Right forelimb (tissue), 1 donor: ENCODE data around the gene NCKAP1.
"Not testable (repeated sequence)": the region's sequence is repeated elsewhere in the genome, so short reads cannot be mapped to it uniquely, and the experiment has no call there.

Source experiments
- DNase-seq: peaks from one replicate; pipeline ENCODE4 v3.0.0-alpha.2; 2018

The NCKAP1 gene

DNA sequence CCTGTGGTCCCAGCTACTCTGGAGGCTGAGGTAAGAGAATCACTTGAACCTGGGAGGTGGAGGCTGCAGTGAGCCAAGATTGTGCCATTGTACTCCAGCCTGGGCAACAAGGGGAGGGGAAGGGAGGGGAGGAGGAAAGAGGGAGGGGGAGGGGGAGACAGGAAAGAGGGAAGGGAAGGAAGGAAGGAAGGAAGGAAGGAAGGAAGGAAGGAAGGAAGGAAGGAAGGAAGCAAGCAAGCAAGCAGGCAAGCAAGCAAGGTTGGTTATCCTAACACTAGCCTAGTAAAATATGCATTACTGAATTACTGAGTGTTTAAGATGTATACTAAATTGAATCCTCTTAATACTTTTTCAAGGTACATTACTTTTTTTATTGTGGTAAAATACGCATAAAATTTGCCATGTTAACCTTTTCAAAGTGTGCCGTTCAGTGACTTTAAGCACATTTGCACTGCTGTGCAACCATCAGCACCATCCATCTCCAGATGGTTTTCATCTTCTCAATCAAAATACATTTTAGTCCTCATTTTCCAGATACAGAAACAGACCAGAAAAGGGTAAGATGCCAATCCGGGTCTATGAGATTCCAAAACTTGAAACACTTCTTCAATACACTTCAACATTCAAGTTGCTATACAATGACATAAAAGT lies 28.9 kb downstream of the NCKAP1 start:
- no peak for DNase-seq

GRCh38 chr2:183001948-183002347 lies 36.3 kb downstream of the NCKAP1 start:
- DNase-seq = no peak

DNA sequence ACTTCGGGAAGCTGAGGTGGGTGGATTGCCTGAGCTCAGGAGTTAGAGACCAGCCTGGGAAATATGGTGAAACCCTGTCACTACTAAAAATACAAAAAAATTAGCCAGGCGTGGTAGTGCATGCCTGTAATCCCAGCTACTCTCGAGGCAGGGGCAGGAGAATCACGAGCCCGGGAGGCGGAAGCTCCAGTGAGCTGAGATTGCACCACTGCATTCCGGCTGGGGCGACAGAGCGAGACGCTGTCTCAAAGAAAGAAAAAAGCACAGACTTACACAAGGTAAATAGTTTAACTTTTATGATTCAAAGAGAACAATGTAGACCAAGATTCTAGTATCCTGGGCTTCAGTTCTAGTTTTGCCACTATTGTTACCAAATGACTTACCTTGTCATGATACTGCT lies 37.4 kb downstream of the NCKAP1 start:
- DNase-seq = no peak

DNA sequence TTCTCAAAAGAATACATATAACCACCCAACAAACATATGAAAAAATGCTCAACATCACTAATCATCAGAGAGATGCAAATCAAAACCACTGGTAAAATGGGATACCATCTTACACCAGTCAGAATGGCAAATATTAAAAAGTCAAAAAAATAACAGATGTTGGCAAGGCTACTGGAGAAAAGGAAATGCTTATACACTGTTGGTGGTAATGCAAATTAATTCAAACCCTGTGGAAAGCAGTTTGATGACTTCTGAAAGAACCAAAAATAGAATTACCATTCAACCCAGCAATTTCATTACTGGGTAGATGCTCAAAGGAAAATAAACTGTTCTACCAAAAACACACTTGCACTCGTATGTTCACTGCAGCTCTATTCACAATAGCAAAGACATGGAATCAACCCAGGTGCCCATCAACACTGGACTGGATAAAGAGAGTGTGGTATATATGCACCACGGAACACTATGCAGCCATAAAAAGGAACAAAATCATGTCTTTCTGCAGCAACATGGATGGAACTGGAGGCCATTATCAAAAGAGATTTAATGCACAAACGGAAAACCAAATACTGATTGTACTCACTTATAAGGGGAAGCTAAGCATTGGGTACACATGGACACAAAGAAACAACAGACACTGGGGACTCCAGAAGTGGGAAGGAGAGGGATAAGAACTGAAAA lies 38.8 kb downstream of the NCKAP1 start:
- no peak for DNase-seq

GRCh38 chr2:182994228-182994912 lies 43.9 kb downstream of the NCKAP1 start:
- DNase-seq = no peak

DNA sequence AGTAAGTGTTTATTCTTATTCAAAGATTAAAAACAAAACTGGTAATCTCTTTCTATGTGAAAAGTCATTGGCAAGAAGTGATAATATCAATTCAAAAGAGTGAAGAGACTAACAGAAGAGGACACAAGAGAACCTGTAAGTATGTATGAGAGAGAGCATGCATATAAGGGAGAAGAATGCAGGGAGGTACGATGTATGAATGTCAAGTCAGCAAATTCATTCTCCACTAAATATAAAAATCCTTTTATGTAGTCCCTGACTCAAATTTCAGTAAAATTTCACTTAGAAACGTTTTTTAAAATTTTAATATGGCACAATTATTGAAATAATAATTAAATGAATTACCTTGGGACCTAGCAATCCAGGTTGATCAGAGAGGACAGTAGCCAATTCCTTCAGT lies 55.3 kb downstream of the NCKAP1 start:
- DNase-seq = no peak

DNA sequence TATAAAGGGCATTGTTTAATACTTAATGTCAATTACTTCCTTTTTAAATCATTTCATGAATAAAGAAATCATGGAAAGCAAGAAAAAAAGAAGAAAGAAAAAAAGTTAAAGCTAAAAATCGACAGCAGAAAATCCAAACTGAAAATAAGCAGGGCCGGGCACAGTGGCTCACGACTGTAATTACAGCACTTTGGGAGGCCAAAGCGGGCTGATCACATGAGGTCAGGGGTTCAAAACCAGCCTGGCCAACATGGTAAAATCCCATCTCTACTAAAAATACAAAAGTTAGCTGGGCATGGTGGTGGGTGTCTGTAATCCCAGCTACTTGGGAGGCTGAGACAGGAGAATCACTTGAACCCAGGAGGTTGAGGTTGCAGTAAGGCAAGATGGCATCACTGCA lies 56.8 kb downstream of the NCKAP1 start:
- DNase-seq = not testable (repeated sequence)

- no peak for DNase-seq
Observed at GRCh38 chr2:182980652-182981051, 57.6 kb downstream of the NCKAP1 start.

DNA sequence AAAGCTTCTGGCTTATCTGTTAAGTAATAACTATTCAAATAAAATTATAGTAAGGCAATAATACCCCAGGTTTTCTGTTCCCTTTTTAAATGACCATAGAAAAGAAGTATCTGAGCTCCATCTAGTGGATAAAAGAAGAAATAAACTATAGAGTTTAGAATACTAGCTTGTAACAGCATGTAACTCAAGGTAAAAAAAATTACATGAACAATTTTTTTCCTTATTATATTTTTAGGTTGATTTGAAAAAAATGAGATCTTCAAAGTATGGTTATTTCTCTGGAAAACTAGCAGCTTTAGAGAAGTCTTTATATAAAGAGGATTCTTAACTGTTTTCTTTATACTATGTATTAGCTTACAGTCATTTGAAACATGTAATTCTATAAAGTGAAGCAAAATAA lies 58.1 kb downstream of the NCKAP1 start:
- no peak for DNase-seq

DNA sequence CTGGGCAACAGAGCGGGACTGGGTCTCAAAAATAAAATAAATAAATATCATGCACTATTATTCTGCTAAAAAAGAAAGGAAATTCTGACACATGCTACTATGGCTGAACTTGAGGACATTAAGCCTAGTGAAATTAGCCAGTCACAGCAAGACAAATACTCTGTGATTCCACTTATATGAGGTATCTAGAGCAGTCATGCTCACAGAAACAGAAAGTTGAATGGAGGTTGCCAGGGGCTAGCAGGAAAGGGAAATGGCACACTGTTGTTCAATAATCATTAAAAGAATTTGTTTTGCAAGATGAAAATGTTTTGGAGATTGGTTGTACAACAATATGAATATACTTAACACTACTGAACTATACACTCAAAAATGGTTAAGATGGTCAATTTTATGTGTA lies 60.8 kb downstream of the NCKAP1 start:
- no peak for DNase-seq

DNA sequence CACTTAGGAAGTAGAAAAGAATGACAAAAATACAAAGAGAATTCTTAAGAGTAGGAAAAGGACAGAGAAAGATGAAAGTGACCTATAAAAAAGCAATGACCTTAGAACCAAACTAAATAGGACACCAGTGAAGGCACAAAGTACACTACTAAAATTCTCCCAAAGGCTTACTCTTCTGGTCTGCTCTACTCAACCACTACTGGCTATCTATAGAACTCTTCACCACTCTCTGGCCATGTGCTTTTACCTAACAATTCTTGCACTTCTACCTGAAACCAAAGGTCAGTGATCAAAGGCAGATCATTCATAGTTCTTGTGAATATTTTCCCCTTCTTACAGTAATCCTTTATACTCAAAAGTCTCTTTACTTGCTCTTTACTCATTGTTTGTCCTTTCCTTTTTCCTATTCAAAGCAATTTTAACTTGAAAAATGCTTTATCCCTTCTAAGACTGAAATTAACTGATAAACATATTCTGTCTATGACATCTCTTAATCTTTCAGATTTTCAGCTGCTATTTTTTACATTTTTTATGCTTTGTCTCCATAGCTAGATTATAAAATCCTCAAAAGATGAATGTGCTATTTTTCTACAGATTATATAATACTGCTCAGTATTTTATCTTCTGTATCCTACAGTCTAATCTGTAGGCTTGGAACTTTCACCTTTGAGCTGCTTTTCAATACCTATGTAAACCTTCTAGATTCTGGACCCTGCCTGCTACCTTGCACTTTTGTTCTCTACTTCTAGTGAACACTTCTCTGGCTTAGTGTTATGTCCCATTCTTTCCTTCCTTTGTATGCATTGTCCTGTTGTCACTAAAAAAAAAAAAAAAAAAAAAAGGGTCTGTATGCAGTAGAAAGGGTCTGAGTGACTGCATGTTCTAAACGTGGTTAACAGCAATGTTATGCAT lies 64.6 kb downstream of the NCKAP1 start:
- no peak for DNase-seq

- no peak for DNase-seq
Observed at GRCh38 chr2:182972548-182972942, 65.7 kb downstream of the NCKAP1 start.

DNA sequence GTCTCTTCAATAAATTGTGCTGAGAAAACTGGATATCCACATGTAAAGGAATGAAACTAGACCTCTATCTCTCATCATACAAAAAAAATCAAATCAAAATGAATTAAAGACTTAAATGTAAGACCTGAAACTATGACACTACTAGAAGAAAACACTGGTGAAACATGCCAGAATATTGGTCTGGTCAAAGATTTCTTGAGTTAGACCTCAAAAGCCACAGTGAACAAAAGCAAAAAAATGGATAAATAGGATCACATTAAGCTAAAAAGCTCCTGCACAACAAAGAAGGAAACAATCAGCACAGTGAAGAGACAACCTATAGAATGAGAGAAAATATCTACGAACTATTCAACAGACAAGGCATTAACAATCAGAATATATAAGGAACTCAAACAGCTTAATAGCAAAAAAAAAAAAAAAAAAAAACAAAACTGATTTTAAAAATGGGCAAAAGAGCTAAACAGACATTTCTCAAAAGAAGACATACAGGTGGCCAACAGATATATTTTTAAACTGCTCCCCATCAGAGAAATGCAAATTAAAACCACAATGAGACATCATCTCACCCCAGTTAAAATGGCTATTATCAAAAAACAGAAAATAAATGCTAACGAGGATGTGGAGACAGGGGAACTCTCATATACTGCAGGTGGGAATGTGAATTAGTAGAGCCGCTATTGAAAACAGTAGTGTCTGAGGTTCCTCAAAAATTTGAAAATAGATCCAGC lies 66.3 kb downstream of the NCKAP1 start:
- no peak for DNase-seq

DNA sequence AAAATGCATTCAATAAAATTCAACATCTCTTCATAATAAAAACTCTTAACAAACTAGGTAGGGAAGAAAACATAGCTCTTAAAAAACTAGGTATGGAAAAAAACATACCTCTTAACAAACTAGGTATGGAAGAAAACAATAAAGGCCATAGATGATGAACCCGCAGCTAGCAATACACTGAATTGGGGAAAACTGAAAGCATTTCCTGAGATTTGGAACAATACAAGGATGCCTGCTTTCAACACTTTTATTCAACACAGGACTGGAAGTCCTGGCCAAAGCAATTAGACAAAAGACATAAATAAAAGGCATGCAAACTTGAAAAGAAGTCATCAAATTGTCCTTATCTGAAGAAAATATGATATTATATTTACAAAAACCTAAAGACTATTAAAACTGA lies 67.8 kb downstream of the NCKAP1 start:
- no peak for DNase-seq

GRCh38 chr2:182968493-182968892 lies 69.8 kb downstream of the NCKAP1 start:
- no peak for DNase-seq

DNA sequence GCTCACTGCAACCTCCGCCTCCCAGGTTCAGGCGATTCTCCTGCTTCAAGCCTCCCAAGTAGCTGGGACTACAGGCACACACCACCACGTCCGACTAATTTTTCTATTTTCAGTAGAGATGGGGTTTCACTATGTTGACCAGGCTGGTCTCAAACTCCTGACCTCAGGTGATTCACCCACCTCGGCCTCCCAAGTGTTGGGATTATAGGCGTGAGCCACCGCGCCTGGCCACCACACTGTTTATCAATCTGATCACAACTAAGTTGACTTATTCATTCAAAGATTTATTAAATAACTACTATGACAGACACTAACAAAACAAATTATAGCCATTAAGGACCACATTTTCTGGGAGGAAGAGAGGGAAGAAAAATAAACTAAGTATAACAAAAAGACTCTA lies 71.9 kb downstream of the NCKAP1 start:
- not testable (repeated sequence) for DNase-seq

- no peak for DNase-seq
Observed at GRCh38 chr2:182962641-182963040, 75.6 kb downstream of the NCKAP1 start.

DNA sequence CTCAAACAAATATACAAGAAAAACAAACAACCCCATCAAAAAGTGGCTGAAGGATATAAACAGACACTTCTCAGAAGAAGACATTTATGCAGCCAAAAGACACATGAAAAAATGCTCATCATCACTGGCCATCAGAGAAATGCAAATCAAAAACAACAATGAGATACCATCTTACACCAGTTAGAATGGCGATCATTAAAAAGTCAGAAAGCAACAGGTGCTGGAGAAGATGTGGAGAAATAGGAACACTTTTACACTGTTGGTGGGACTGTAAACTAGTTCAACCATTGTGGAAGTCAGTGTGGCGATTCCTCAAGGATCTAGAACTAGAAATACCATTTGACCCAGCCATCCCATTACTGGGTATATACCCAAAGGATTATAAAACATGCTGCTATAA lies 77.4 kb downstream of the NCKAP1 start:
- not testable (repeated sequence) for DNase-seq

GRCh38 chr2:182954789-182955188 lies 83.5 kb downstream of the NCKAP1 start:
- no peak for DNase-seq

- no peak for DNase-seq
Observed at GRCh38 chr2:182952741-182953450, 85.4 kb downstream of the NCKAP1 start.

DNA sequence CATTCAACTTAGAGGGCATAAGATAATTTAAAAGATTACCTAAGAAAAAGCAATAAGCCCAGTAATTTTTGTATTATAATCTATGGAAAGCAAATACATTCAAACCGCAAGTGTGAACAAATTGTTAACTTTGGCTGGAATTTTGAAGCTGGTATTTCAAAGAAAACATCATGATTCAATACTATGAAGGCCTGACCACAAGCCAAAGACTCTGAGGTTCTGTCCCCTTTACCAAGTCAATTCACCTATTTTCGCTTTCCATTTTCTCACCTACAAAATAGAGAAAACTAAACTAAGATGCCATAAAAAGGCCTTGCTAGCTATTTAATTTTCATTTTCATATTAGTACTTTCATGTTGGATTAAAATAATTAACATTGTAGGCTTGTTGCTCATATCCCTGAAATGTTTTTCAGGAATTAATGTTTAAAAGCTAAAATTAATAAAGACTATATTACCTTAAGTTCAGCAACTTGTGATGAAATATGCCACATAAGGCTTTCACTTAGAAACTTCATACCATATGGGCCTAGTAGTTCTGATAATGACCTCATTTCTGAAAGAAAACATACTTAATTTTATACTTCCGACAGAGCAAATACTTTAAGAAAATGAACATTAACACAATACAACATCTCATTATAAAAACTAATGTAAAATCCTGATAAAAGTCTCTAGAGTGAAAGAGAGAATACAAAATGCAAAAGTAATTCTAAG lies 86.2 kb downstream of the NCKAP1 start:
- DNase-seq = no peak
